GM19438 (cell line): ENCODE data around the gene CHD9.
"Not testable (repeated sequence)": the region's sequence is repeated elsewhere in the genome, so short reads cannot be mapped to it uniquely, and the experiment has no call there.

Experiments
- ATAC-seq: cut with Tn5 transposase; IDR thresholded peaks from one replicate; pipeline ENCODE4 v1.9.1; 2021; ENCODE audit warnings: low read depth; ENCODE audit not compliant: unreplicated experiment

The CHD9 gene

GRCh38 chr16:53074296-53074695 lies 19.5 kb downstream of the CHD9 start:
- ATAC-seq = not testable (repeated sequence)

DNA sequence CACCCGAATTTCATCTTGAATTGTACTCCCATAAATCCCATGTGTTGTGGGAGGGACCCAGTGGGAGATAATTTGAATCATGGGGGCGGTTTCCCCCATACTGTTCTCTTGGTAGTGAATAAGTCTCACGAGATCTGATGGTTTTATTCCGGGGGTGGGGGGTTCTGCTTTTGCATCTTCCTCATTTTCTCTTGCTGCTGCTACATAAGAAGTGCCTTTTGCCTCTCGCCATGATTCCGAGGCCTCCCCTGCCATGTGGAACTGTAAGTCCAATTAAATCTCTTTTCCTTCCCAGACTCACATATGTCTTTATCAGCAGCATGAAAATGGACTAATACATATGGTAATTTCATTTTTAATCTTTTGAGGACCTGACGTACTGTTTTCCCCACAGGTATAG lies 20.7 kb downstream of the CHD9 start:
- ATAC-seq = not testable (repeated sequence)

- no peak for ATAC-seq
Observed at GRCh38 chr16:53078247-53078646, 23.5 kb downstream of the CHD9 start.

- ATAC-seq = no peak
Observed at GRCh38 chr16:53078765-53079485, 24.1 kb downstream of the CHD9 start.

- no peak for ATAC-seq
Observed at GRCh38 chr16:53080345-53081031, 25.7 kb downstream of the CHD9 start.

DNA sequence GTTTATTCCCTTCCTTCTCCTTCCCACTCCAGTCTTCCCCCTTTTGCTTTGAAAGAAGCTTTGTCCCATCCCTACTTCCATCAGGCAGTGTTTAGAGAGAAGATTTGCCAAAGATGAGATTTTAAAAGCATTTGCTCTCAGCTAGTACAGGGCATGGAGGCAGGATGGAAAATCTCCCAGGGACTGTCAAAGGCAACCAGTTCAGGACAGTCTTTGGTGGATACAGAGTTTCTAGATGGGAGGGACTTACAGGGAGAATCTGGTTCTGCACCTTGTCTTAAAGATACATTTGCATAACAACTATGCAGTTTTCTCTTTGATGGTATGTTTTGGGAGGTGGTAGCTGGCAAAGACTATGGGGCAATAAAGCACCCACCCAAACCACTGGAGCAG lies 26.2 kb downstream of the CHD9 start:
- no peak for ATAC-seq

DNA sequence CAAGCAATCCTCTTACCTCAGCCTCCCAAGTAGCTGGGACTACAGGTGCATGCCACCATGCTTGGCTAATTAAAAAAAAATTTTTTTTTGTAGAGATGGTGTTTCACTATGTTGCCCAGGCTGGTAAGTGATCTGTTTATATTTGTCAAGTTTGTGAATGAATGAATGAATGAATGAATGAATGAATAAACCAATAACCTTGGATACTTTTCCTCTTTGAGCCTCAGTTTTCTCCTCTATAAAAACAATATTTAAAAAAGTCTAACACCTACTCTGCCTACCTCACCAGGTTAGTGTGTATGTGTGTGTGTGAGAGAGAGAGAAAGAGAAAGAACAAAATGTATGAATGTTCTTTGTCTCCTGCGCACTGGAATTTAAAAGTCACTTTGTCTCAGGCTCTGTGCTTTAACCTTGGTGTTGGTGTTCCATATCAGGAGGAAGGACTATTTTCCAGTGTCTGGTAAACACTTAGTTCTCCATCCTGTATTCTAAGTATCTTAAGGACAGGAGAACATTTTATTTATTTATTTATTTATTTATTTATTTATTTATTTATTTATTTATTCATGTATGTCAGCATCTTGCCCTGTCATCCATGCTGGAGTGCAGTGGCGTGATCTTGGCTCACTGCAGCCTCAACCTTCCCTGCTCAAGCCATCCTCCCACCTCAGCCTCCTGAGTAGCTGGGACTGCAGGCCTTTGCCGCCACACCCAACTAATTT lies 27.1 kb downstream of the CHD9 start:
- no peak for ATAC-seq

DNA sequence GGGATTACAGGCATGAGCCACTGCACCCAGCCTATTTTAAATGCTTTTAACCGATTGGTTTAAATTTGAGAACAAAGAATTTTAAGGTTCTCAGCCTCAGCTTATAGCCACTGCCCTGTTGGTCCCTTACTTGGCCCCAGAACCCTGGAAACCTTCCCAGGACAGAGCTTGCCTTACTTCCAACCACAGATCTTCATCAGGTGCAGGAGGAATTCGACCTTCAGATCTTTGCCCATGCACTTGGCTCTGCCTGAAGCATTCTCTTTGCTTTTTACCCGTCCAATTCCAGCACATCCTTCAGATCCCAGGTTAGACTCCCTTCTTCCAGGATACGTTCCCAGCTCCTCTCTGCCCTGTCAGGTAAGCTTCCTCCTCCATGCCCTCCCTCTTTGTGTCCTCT lies 27.7 kb downstream of the CHD9 start:
- no peak for ATAC-seq

DNA sequence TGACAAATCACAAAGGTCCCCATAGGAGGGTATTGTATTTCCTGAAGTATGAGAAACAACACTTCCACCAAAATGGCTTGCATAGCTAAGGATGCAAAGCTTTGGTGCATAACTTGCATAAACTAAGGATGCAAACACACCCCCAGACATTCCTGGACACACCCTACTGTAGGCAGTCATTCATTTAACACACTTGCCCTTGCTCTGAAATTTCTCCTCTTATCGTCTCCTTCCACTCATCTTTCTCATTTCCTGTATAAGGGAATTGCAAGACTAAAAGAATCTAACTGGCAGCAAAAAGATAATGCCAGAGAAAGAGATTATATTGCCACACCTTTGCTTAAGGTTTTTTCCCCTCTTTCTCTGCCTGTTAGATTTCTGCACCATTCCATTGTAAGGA lies 28.3 kb downstream of the CHD9 start:
- no peak for ATAC-seq

GRCh38 chr16:53084141-53084541 lies 29.4 kb downstream of the CHD9 start:
- no peak for ATAC-seq

DNA sequence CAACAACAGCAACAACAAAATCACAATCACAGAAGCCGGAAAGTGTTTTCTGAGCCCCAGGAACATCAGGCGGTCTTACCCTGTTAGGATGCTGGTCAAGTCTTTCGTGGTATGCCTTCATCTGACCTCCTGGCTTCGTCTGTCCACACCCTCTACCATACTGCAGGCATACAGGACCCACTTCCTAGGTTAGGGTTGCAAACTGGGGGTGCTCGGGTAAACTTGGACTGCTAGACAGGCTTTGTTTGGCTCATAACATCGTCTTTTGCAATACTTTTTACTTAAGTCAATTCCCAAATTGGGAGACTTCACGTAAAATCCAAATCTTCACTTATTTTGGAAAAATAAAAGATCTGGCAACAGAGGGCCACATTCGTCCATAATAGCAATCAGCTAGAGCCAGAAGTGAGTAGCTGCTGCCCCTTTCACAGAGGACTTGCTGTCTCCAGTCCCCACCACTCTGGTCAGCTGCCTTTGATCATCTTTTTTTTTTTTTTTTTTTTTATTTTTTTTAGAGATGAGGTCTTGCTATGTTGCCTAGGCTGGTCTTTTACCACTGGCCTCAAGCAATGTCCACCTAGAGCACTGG lies 30.0 kb downstream of the CHD9 start:
- ATAC-seq = no peak

GRCh38 chr16:53085369-53085843 lies 30.6 kb downstream of the CHD9 start:
- no peak for ATAC-seq

GRCh38 chr16:53085931-53086421 lies 31.2 kb downstream of the CHD9 start:
- no peak for ATAC-seq

DNA sequence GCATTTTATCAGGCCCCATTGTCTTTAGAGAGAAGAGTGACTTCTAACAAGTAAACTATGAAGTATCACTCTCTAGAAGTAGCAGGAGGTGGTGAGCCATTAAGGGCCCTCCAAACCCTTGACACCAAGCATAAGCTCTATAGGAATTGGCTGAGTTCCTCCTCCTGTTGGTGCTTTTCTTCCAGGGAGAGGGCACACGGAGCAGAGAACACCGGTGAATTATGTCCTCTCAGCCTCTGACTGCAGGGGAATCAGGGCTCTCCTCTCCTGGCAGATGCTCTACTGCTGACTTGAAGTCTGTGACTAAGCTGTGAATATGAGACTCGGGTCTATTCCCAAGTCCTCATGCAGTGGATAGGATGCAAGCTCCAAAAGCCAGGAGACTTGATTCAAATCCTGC lies 32.3 kb downstream of the CHD9 start:
- no peak for ATAC-seq

GRCh38 chr16:53089434-53090285 lies 34.9 kb downstream of the CHD9 start:
- no peak for ATAC-seq

- ATAC-seq = no peak
Observed at GRCh38 chr16:53090286-53090590, 35.4 kb downstream of the CHD9 start.

DNA sequence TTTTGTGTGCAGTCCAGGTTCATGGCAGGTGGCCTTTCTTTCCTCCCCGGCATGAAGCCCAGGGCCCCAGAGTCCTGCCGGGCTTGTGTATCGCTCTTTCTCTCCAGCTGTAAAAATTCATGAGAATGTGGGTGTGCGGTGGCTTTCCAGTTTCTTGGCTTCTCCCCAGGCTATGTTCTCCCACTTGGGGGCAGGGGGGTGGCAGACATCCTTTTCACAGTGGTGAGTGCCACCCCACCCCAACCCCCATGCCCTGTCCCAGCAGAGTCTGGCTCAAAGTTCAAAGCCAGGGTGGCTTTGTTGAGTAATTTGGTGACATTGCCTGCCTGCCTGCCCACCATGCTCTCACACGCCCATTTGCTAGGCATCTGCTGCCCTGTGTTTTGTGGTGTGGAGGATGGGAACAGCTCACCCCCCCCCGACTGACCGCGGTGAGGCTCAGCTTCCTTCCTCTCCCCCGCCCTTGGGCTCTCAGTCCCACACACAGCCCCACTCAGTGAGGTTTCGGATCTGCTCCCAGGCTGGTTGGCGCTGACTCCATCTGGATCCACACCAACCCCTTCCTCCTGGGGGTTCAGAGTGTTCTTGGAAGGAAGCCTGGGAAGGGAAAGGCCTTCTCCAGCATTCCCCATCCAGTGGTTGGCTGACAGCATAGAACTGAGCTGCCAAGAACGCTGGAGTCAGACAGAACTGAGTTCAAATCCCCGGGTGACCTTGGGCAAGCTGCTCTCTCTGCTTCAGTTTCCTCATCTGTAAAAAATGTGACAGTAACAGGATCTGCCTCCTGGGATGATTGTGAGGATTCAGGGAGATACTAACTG lies 36.0 kb downstream of the CHD9 start:
- peak; percentile 56 for ATAC-seq

DNA sequence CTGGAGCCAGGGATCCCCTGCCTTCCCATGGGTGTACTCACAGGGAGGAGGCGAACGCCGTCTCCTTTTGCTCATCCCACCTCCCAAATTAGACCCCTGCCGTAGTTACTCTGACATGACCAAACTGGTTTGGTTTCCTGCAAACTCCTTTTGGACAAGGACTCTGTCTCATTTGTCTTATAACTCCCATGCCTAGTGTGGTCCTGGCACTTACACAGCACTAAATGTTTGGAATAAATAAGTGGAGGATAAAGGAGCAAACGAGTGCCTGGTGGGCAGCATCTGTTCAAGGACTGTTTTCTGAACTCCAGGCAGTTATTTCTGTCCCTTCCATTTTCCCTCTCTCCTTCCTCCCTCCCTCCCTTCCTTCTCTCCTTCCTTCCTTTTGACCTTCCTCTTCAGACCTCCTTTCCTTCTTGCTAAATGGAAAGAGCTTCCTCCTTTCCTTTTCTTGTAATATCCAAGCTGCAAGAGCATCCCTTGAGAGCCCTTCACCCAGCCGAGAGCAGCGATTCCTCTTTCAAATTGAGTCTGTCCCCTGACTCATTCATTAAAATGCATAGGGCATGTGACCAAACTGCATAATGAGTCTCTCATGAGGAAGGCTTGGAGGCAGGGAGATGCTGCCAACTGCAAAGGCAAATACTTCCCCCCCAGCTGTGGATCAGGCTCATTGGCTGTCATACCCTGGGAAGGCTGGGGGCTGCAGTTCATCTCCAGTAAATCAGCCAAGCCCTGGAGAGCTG lies 36.8 kb downstream of the CHD9 start:
- ATAC-seq = peak; percentile 35

DNA sequence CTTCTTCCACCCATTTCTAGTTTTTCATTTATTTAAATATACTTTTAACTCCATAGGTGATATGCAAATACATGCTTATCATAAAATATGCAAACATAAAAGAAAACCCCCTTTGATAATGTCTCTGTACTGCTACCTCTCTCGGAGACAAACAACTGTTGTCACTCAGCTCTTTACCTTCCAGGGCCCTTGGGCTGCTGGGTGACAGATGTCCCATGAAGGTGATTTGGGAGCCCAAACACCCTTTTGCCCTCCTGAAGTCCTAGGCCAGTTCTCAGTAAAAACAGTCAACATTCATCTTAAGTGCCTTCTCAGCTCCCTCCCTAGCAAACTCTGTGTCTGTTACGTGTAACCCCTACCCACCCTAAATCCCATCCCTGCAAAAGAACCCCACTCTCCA lies 37.5 kb downstream of the CHD9 start:
- ATAC-seq = no peak
